Stimulated activated CD8-positive, alpha-beta memory T cell treated with anti-CD3 and anti-CD28 coated beads, Interleukin-15, amount 100 ng/mL, for 24 hours (primary cell): ENCODE measurements around the gene ANAPC2.

Experiments
- DNase-seq: peaks from one replicate; pipeline ENCODE4 v3.0.0-alpha.2; 2020; ENCODE audit warnings: low read depth

Gene ANAPC2

DNA sequence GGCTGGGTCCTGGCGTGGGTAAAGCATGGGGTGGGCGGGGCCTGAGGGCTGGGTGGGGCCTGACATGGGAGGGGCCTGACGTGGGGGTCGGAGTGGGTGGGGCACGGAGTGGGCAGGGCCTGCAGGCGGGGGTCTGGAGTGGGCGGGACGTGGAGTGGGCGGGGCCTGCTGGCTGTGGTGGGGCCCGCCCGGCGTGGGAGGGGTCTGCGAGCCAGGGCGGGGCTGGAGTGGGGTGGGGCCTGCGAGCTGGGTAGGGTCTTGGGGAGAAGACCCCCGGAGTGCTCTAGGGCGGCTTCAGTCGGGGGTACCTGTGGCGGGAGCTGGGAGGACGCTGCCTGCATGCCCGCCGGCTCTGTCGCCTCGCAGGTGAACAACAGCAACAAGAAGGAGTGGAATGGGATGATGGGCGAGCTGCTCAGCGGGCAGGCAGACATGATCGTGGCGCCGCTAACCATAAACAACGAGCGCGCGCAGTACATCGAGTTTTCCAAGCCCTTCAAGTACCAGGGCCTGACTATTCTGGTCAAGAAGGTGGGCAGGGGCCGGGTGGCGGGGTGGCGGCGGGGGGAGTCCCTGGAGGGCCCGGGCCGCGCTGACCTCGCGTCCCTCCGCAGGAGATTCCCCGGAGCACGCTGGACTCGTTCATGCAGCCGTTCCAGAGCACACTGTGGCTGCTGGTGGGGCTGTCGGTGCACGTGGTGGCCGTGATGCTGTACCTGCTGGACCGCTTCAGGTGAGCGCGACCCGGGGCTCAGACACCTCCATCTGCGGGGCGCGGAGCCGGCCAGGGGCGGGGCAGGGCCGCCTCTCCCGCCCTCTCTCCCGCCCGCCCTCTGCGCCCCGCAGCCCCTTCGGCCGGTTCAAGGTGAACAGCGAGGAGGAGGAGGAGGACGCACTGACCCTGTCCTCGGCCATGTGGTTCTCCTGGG lies 26.5 kb downstream of the ANAPC2 start:
- DNase-seq: no peak

DNA sequence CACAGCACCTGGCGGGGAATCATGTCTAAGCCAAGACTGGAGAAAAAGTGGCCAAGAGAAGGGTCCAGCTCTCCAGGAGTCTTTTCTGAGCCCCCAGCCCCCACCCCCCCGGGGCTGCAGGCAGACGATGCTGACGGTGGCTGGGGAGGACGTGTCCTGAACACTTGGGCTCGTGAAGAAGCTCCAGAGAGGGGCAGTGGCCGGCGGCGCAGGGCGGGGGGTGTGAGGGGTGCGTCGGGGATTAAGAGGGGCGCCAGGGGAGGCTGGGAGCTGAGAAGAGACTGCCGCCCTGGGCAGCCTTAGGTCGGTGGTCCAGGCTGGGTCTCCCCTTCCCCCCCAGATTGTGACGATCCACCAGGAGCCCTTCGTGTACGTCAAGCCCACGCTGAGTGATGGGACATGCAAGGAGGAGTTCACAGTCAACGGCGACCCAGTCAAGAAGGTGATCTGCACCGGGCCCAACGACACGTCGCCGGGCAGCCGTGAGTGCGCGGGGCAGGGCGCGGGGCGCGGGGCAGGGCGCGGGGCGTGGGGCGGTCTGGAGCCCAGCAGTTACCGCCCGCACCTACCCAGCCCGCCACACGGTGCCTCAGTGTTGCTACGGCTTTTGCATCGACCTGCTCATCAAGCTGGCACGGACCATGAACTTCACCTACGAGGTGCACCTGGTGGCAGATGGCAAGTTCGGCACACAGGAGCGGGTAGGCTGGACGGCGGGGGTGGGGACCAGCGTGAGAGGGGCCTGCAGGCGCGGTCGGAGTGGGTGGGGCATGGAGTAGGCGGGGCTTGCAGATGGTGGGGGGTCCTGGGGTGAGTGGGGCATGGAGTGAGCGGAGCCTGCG lies 27.4 kb downstream of the ANAPC2 start:
- DNase-seq: no peak

DNA sequence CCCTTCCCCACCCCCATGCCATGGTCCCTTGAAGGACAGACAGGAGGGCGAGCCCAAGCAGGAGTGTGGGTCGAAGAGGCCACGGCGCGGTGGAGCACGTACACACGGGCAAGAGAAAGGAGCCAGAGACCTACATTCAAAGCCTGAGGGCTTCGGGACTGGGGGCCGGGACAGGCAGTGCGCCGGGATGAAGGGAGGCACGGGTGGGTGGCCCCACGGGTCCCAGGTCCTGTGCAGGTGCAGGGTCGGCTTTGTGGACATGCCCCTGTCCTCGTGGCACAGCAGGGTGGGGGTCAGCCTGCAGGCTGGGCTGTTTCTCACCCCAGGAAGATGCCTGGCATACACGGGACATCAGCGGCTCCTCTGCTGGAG lies 28.3 kb downstream of the ANAPC2 start:
- DNase-seq: no peak

DNA sequence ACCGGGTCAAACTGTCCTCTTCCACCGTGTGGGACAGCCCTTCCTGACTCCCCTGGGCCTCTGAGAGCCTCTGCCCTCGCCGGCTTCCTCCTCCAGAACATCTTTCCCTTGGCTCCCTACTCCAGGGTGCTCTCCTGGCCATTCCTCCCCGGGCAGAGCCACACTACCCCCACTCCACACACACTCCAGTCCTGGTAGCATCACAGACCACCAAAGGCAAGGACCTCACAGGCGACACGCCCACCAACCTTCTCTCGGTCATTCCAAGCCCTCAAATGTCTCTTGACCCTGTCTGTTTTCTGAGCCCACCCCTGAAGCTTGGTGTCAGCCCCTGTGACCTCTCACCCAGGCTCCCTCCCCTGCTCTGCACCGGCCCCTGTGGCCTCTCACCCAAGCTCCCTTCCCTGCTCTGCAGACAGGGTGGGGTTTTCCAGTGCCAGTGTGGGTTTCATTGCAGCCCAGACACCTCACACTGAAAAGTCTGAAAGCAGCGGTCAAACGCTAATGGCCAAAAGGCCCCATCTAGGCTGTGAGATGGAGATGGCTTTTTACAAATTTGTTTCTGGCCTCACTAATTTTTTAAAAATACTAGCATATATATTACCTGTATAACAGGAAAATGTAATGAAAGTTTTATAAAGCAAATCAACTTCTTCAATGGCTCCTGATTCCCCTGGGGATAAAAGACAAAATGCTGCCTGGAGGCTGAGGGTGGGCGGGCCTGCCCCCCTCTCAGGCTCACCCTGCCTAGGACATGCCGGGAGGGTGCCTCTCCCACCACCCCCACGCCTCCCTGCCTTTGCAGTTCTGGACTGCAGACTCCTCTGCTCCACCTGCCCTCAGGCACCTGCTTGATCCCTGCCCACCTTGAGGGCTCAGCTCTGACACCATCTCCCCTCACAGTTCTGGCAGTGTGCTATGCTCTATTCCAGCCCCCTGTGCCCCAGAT lies 29.0 kb downstream of the ANAPC2 start:
- no peak for DNase-seq

DNA sequence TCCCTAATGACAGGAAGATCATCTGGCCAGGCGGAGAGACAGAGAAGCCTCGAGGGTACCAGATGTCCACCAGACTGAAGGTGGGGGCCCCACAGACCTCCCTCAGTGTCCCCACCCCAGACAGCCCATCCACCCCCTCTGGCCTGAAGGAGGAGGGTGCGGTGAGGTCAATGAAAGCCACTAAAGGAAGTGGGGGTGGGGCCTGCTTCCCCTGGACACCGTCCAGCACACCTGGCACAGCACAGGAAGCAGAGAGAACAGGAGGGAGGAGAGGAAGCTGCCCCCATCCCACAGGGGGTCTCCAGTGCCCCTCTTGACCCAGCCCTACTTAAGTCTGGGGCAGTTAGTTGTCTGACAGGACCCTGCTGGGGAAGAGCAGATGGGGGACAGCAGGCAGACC lies 29.7 kb downstream of the ANAPC2 start:
- no peak for DNase-seq

DNA sequence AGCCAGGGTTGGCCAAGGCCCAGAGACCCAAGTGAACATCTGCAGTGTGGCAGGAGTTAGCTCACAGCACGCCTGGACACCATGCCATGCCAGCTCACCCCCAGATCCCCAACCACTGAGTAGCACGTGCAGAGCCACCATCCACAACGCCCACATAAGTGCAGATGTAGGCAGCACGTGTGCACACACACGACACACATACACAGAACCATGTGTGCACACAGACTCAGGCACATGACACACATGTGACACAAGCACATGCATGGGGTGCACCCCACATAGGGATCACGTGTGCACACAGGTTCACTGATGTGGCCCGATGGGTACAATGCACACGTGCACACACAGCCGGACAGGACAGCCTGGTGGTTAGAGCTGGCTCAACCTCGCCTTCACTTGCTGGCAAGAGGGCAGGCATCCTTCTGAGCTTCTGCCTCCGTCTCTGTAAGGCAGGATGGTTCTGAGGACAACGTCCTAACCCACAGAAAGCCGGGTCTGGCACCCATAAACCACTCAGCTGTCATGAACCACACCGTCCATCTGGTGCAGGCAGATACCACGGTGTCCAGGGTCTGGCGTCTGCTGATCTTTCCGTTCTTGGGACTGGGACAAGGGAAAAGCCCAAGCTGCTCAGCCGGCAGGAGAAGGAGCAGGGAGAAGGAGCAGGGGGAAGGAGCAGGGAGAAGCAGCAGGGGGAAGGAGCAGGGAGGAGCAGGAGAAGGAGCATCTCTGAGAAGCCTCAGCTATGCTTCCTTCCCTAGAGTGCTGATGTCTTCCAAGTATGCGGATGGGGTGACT lies 30.5 kb downstream of the ANAPC2 start:
- DNase-seq: no peak

DNA sequence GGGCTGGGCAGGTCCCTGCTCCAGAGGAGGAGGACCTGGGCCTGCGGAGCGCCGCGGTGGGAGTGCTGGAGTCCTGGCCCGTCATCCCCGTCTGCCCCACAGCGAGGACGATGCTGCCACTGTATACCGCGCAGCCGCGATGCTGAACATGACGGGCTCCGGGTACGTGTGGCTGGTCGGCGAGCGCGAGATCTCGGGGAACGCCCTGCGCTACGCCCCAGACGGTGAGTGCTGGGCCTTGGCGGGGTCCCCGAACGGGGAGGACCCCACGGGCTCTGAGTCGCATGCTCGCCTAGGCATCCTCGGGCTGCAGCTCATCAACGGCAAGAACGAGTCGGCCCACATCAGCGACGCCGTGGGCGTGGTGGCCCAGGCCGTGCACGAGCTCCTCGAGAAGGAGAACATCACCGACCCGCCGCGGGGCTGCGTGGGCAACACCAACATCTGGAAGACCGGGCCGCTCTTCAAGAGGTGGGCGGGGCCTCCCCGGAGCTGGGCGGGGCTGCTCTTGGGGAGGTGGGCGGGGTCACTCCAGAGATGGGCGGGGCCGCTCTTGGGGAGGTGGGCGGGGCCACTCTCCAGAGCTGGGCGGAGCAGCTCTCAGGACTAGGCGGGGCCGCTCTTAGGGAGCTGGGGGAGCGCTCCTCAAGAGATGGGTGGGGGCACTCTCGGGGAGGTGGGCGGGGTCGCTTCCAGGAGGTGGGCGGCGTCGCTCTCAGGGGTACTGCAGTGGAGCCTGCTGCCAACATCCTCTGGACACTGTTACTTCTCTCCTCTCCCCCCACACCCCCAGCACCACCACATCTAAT lies 31.6 kb downstream of the ANAPC2 start:
- peak; percentile 43 for DNase-seq

DNA sequence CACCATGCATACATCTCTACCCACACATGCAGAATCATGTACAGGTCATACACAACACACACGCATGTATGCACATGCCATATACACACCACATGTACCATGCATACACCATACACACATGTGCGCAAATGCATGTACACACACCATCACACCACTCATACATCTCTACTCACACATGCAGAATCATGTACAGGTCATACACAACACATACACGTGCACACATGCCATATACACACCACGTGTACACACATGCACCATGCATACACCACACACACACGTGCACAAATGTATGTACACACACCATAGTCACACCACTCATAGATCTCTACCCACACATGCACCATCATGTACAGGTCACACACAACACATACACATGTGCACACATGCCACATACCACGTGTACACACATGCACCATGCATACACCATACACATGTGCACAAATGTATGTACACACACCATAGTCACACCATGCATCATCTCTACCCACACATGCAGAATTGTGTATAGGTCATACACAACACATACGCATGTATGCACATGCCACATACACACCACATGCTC lies 35.4 kb downstream of the ANAPC2 start:
- no peak for DNase-seq

DNA sequence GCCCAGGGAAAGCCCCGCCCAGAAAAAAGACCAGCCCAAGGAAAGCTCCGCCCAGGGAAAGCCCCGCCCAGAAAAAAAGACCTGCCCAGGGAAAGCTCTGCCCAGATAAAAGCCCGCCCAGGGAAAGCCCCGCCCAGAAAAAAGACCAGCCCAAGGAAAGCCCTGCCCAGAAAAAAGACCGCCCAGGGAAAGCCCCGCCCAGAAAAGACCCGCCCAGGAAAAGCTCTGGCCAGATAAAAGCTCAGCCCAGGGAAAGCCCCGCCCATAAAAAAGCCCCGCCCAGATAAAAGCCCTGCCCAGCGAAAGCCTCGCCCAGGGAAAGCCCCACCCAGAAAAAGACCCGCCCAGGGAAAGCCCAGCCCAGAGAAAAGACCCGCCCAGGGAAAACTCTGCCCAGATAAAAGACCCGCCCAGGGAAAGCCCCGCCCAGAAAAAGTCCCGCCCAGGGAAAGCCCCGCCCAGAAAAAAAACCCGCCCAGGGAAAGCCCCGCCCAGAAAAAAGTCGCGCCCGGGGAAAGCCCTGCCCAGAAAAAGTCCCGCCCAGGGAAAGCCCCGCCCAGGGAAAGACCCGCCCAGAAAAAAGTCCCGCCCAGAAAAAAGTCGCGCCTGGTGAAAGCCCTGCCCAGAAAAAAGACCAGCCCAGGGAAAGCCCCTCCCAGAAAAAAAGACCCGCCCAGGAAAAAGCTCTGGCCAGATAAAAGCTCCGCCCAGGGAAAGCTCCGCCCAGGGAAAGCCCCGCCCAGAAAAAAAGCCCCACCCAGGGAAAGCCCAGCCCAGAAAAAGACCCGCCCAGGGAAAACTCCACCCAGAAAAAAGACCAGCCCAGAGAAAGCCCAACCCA lies 37.5 kb downstream of the ANAPC2 start:
- DNase-seq: no peak

DNA sequence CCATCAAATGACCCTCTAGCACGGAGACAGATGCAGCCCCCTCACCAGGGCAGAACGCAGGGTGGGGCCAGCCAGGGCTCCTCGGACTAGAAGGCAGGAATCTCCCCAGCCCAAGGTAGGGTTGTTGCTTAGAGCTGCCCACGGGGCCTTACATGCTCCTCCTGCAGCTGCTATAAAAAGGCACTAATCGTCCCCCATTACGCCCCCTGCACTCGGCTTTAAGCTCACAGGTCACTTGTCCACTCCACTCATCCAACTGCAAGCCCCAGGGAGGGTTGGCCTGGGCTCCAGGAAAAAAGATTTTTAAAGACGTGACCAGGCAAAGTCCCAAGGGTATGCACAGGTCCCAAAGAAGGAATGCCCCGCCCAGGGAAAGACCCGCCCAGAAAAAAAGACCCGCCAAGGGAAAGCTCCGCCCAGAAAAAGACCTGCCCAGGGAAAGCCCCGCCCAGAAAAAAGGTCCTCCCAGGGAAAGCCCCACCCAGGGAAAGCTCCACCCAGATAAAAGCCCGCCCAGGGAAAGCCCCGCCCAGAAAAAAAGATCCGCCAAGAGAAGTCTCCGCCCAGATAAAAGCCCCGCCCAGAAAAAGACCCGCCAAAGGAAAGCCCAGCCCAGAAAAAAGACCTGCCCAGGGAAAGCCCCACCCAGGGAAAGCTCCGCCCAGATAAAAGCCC lies 38.3 kb downstream of the ANAPC2 start:
- no peak for DNase-seq

DNA sequence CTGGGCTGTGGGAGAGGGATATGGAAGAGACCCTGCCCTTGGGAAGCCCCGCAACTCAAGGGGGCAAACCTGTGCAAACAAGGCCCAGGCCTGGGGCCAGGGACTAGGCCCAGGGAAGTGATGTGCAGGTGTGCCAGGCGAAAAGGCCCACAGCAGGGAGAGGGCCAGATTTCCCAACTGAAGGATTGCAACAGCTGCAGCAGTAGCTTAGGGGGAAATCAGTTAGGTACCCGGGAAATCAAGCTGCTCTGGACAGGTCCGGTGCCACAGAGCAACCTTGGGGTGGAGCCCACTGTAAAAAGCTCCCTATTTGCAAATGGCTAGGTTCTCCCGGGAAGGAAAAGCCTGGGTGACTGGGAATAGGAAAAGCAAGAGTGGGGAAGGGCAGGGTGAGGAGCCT lies 39.0 kb downstream of the ANAPC2 start:
- no peak for DNase-seq

DNA sequence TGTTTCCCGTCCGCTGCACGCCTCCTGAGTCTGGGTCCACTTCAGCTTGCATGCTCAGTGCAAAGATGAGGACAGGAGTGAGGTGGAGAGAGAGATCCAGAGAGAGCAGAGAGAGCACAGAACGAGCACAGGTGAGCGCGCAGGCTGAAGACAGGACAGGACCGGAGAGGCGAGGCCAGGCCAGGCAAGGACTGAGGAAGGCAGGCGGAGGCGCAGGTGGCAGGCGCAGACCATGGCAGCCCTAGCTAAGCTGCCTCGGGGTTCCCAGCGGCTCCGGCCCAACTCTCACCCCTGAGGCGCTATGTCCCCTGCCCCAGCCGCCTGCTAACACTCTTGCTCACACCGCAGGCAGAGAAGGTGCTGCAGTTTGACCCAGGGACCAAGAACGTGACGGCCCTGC lies 39.7 kb downstream of the ANAPC2 start:
- no peak for DNase-seq

DNA sequence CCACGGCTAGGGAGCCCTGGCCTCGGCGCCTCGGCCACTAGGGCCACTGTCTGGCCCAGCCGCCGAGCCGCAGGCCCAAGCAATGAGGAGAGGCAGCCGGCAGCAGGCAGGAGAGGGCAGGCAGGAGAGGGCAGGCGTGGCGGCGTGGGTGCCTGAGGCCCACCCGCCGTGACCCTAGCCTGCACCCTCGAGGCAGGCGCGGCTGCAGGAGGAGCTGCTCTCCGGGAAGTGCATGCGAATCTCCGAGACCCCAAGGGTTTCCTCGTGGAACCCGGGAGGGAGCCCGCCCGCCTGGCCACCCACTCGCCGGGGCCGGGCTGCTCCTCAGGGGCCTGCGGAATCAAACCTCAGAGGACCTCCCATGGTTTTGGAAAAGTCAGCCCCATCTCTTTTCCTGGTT lies 40.1 kb downstream of the ANAPC2 start:
- DNase-seq: no peak

DNA sequence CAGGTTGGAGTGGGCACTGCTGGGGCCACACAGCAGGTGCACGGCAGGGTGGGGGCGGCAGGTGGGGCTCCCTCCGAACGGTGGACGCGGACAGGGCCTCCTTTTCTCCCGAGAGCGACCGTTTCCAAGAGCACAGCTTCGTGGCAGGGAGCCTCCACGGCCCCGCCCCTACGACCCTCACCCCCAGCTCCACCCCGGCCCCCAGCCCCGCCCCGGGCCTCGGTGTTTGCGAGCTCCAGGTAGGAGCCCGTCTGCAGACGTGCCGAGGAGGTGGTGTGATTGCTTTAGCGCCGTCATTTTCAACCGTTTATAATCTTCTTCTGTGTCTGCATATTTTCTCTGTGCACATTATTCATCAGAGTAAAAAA lies 40.6 kb downstream of the ANAPC2 start:
- DNase-seq: no peak

DNA sequence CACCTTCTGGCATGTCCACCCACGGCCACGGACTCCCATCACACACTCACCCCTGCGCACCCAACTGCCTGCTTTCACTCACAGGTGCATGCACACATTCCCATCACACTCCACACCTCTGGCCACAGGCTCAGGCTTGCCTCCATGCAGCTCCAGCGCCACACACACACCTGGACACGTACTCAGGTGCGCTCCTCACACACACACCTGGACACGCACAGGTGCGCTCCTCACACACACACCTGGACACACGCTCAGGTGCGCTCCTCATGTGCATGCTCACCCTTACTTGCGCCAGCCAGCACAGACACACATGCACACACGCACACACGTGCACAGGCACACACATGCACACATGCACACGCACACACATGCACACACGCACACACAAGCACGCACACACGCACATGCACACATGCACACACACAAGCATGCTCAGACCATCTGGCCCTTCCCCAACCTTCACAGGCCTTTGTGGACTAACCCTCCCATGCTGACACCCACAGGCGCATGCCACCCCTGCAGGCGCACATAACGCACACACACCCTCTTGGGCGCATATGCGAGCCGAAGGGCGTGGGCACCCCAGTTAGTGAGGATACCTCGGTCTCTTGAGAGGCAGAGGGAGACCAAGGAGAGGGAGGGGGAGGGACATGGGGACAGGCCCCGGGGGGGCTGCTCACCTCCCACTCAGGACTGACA lies 41.1 kb downstream of the ANAPC2 start:
- DNase-seq: no peak

DNA sequence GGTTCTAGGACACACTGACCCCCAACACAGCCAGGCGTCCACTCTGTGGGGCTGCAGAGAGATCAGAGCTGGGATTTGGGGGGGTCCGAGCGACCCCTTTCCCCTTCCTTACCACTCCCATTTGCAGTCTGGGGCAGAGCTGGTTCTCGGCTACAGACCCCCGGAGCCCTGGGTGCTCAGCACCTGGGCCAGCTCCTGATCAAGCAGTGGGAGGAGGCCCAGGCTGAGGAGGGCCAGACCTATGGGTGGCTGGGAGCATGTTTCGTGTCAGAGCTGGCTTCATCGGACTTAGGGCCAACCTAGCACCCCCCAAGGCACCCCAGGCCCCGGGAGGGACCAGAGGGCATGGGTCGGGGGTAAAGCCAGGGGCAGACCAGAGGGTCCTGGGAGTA lies 41.8 kb downstream of the ANAPC2 start:
- DNase-seq: no peak

DNA sequence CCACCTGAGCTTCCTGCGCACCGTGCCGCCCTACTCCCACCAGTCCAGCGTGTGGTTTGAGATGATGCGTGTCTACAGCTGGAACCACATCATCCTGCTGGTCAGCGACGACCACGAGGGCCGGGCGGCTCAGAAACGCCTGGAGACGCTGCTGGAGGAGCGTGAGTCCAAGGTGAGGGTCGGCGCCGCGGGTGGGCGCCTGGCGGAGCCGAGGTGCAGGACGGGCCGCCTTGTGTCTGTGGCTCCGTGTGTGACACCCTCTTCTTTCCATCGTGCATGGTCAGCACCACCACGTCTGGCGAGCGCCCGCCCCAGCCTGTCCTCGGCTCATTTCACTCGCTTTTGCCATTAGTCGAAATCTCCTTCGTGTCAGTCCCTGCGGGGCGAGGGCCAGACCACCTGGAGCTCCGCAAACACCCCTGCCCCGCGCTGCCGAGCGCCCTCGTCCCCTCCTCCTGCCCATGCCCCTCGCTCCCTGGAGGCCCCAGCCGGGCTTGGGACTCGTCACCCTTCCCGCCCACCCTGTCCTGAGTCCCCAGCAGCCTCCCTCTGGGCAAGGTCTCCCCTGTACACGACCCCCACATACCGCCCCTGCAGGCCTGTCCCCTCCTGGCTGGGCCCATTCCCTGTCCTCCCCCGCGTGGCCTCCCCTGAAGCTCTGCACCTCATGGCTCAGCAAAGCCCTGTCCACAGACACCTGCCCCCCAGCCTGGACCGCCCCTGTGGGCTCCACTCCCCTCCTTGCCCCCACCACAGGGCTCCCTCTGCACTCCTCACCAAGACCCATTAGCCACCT lies 42.4 kb downstream of the ANAPC2 start:
- no peak for DNase-seq
